Measurements from ENCODE around the gene CA5B.

DNA sequence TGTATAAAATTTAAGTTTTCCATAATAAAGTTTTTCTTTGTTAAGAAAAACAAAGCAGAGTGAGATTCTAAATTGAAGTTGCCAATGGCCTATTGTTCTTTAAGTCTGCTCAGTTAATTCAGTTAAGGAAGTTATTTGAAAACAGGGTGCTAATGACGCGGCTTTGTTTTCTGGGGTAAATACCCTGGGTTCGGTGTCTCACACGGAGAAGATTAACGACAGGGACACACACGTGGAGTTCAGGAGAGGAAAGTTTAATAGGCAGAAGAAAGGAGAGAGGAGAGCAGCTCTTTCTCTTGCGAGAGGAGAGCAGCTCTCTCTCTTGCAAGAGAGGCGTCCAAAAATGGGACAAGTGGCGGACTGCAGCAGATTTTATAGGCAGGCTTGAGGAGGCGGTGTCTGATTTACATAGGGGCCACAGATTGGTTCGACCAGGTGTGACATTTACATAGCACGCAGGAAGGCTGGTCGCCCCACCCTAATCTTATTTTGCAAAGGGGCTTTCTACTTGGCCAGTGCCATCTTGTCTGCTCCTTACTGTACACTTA is 9.6 kb downstream of the CA5B start:
- TF ChIP-seq, protein P1, sequence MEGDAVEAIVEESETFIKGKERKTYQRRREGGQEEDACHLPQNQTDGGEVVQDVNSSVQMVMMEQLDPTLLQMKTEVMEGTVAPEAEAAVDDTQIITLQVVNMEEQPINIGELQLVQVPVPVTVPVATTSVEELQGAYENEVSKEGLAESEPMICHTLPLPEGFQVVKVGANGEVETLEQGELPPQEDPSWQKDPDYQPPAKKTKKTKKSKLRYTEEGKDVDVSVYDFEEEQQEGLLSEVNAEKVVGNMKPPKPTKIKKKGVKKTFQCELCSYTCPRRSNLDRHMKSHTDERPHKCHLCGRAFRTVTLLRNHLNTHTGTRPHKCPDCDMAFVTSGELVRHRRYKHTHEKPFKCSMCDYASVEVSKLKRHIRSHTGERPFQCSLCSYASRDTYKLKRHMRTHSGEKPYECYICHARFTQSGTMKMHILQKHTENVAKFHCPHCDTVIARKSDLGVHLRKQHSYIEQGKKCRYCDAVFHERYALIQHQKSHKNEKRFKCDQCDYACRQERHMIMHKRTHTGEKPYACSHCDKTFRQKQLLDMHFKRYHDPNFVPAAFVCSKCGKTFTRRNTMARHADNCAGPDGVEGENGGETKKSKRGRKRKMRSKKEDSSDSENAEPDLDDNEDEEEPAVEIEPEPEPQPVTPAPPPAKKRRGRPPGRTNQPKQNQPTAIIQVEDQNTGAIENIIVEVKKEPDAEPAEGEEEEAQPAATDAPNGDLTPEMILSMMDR (IDR thresholded peaks at IDR 0.05), result no peak
- no peak for TF ChIP-seq POLR2A (IDR thresholded peaks at IDR 0.05)
